Lower leg skin (tissue), 4 donors: ENCODE data around the gene ABHD15. TPM values are rescaled to one million over a fixed set of nuclear protein-coding genes. Genes with fewer than 3 reads are reported as not detected.
A peak's percentile ranks its signal among the peaks of the same experiment; 100 is the strongest.

Experiments used
- DNase-seq, 2 donors: peaks; one replicate each; pipeline ENCODE4 v3.0.0-alpha.2; 2019; ENCODE audit warnings: low spot score in 2 of 2
- H3K4me3 ChIP-seq: fragments of 200-600 bp; sonication (generic); 2 replicates; pipeline ENCODE4 v1.5.1; 2017; ENCODE audit warnings: mild to moderate bottlenecking, low read depth; ENCODE audit not compliant: poor library complexity, severe bottlenecking
- CTCF ChIP-seq, 3 donors: fragments of 450-650 bp; IDR thresholded peaks; one replicate each; pipeline ENCODE4 v1.5.1; 2016; ENCODE audit warnings: antibody characterized with exemption in 3 of 3, mild to moderate bottlenecking in 3 of 3, moderate library complexity in 2 of 3
- POLR2A ChIP-seq, 2 donors: fragments of 450-650 bp; IDR thresholded peaks; one replicate each; pipeline ENCODE4 v1.6.1; 2016 to 2017; ENCODE audit warnings: antibody characterized with exemption in 2 of 2, mild to moderate bottlenecking in 1 of 2, moderate library complexity in 1 of 2
- WGBS, 2 donors: methylation state at CpG; one replicate each; pipeline ENCODE4 v1.1.5; 2018; 5-methylcytosine and 5-hydroxymethylcytosine counted together
- intact Hi-C: fragments of 100-400 bp; cut with DNase I; formaldehyde crosslinking; loops from one replicate; pipeline ENCODE4 v1.15.0; 2023; ENCODE audit warnings: low total_unique reads
- total RNA-seq, 4 donors: library from RNA; depleted of rRNA; stranded (reverse); fragments of >200 nt; gene quantifications; one replicate each; pipeline ENCODE4 v1.1.0, GENCODE V29; 2016

The ABHD15 gene
- 10 to 100 TPM in 1 of 4 donors, 1 to 10 TPM in 3; 4.1 to 10.4 (median 7.5) TPM for total RNA-seq

- DNase-seq, result peak; percentile 36 to 93
- TF ChIP-seq CTCF (IDR thresholded peaks at IDR 0.05), result no peak
- no peak for TF ChIP-seq POLR2A (IDR thresholded peaks at IDR 0.05)
- 2 to 5% methylated on average over 17 to 36 of the region's 94 CpGs for WGBS, 2 donors
- H3K4me3 ChIP-seq, result peak within 1 kb of the TSS; percentile 68
- intact Hi-C loops, result no loop called here
Observed at GRCh38 chr17:29566473-29567303, at the start of gene ABHD15. Gene ABHD15 (minus strand): TSS chr17:29567037. CDS start chr17:29566966, 71 bp downstream.

- intact Hi-C loops, result no loop called here
Observed at GRCh38 chr17:29615492-29616299, 48.9 kb upstream of the ABHD15 start.

GRCh38 chr17:29615048-29615385 is 48.2 kb upstream of the ABHD15 start:
- TF ChIP-seq POLR2A (IDR thresholded peaks at IDR 0.05) (no peak), CTCF (IDR thresholded peaks at IDR 0.05) (no peak)
- peak; percentile 58 to 91 for DNase-seq
- 10 to 21% methylated on average over 13 to 15 of the region's 15 CpGs for WGBS, 2 donors
- H3K4me3 ChIP-seq, result no peak overlapping the region
- intact Hi-C loops, result no loop called here

More at GRCh38 chr17:29615492-29616299, 48.9 kb upstream of the ABHD15 start:
- TF ChIP-seq CTCF (IDR thresholded peaks at IDR 0.05), result no peak
- TF ChIP-seq POLR2A (IDR thresholded peaks at IDR 0.05), result no peak
- WGBS, 2 donors, result 5 to 7% methylated on average over 44 to 59 of the region's 74 CpGs
- DNase-seq, result peak; percentile 86 to 97
- no peak overlapping the region for H3K4me3 ChIP-seq

DNA sequence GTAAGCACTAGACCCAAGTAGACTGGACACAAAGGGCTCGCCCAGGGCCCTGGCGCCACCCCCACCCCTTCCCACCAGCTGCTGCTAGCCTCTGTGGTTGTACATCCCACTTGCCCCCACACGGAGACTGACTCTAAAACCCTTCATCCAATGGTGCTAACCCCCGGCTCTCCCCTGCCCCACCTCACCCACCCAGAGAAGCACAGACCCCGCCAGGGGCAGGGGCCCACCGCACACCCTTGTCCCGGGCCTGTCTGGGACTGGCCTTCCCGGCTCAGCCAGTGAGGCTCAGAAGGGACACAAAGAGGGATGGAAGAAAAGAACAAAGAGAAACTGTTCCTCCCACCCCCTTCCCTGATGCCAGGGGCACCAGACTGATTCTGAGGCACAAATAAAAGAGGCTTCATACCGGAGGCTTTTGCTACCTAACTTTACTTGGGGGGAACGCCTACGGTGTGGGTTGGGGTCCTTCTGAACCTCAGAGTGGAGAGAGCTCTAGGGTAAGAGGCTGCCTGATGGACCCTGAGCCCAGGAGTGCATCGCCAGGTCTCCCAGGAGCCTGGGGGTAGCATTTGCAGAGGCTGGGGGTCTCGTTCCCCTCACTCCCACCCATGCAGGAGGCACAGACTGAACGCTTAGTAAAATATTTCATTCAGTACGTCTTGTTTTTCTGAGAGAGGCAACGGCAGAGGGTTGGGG is 47.7 kb upstream of the ABHD15 start:
- intact Hi-C loops, result loop anchor here (5.0 kb wide), 1 partner anchor 37 kb away; no protein-coding TSS in a partner anchor
- DNase-seq, result no peak
- WGBS, 2 donors, result 48 to 54% methylated on average over 16 of the region's 16 CpGs
- TF ChIP-seq CTCF (IDR thresholded peaks at IDR 0.05) (no peak), POLR2A (IDR thresholded peaks at IDR 0.05) (no peak)
- no peak overlapping the region for H3K4me3 ChIP-seq

GRCh38 chr17:29613856-29614255 is 47.0 kb upstream of the ABHD15 start:
- intact Hi-C loops, result loop anchor here (5.0 kb wide), 1 partner anchor 37 kb away; no protein-coding TSS in a partner anchor
- no peak for DNase-seq
- 18 to 35% methylated on average over 13 of the region's 13 CpGs for WGBS, 2 donors
- TF ChIP-seq POLR2A (IDR thresholded peaks at IDR 0.05) (no peak), CTCF (IDR thresholded peaks at IDR 0.05) (no peak)
- no peak overlapping the region for H3K4me3 ChIP-seq
